IPS DF 6.9 (cell line): ENCODE data around the gene PARD3B.

Source experiments
- DNase-seq: peaks from one replicate; pipeline ENCODE4 v3.0.0-alpha.2; 2013; ENCODE audit warnings: low read depth, low spot score
- H3K27ac ChIP-seq: one replicate; pipeline ENCODE4 v1.5.1; 2013; ENCODE audit warnings: low read length, control low read depth
- H3K27me3 ChIP-seq: 2 replicates; pipeline ENCODE4 v1.6.1; 2013; ENCODE audit warnings: mild to moderate bottlenecking, low read length; ENCODE audit not compliant: control insufficient read depth, insufficient read depth
- H3K36me3 ChIP-seq: 2 replicates; pipeline ENCODE4 v1.6.1; 2013; ENCODE audit warnings: low read length; ENCODE audit not compliant: control insufficient read depth, insufficient read depth
- H3K4me1 ChIP-seq: 2 replicates; pipeline ENCODE4 v1.6.1; 2013; ENCODE audit warnings: low read length; ENCODE audit not compliant: control insufficient read depth, insufficient read depth
- H3K4me3 ChIP-seq: 2 replicates; pipeline ENCODE4 v1.5.1; 2013; ENCODE audit warnings: mild to moderate bottlenecking, low read length
- H3K9me3 ChIP-seq: 2 replicates; pipeline ENCODE4 v1.6.1; 2013; ENCODE audit warnings: low read length, inconsistent platforms; ENCODE audit not compliant: control insufficient read depth, insufficient read depth
- WGBS: extraction: QIAGEN DNeasy Blood & Tissue Kit; methylation state at CpG from one replicate; pipeline ENCODE4 v1.1.7; 2013; ENCODE audit warnings: mixed read lengths, missing lambda C conversion rate; ENCODE audit not compliant: insufficient read length, insufficient coverage; 5-methylcytosine and 5-hydroxymethylcytosine counted together

The PARD3B gene

GRCh38 chr2:204885747-204886146 is 340.5 kb downstream of the PARD3B start:
- DNase-seq, result peak; percentile 25
- Histone ChIP-seq H3K4me3 (no peak overlapping the region), H3K27me3 (no peaks in the 10 kb centered on the region), H3K36me3 (no peaks in the 10 kb centered on the region), H3K4me1 (peaks cover 6% of the 10 kb centered on the region), H3K27ac (no peak overlapping the region), H3K9me3 (no peaks in the 10 kb centered on the region)
- WGBS, result no CpG with 5 or more reads among the region's 2 CpGs

GRCh38 chr2:204886713-204887112 is 341.4 kb downstream of the PARD3B start:
- Histone ChIP-seq H3K27me3 (no peaks in the 10 kb centered on the region), H3K36me3 (no peaks in the 10 kb centered on the region), H3K27ac (no peak overlapping the region), H3K4me1 (peaks cover 4% of the 10 kb centered on the region), H3K4me3 (no peak overlapping the region), H3K9me3 (no peaks in the 10 kb centered on the region)
- no CpG with 5 or more reads among the region's 1 CpG for WGBS
- DNase-seq, result no peak

GRCh38 chr2:204888222-204888621 is 342.9 kb downstream of the PARD3B start:
- no peak overlapping the region for H3K27ac ChIP-seq
- H3K4me1 ChIP-seq, result peaks cover 3% of the 10 kb centered on the region; the same call in 1 of the 2 replicates
- no peak overlapping the region for H3K4me3 ChIP-seq
- DNase-seq, result no peak
- H3K27me3 ChIP-seq, result no peaks in the 10 kb centered on the region
- no peaks in the 10 kb centered on the region for H3K9me3 ChIP-seq
- no peaks in the 10 kb centered on the region for H3K36me3 ChIP-seq

- Histone ChIP-seq H3K4me1 (peaks cover 3% of the 10 kb centered on the region; the same call in 1 of the 2 replicates), H3K27ac (no peak overlapping the region), H3K9me3 (no peaks in the 10 kb centered on the region), H3K36me3 (no peaks in the 10 kb centered on the region), H3K4me3 (no peak overlapping the region), H3K27me3 (no peaks in the 10 kb centered on the region)
- no peak for DNase-seq
- no CpG with 5 or more reads among the region's 2 CpGs for WGBS
Observed at GRCh38 chr2:204890680-204891079, 345.4 kb downstream of the PARD3B start.

GRCh38 chr2:204891739-204892138 is 346.5 kb downstream of the PARD3B start:
- no CpG with 5 or more reads among the region's 2 CpGs for WGBS
- no peaks in the 10 kb centered on the region for H3K36me3 ChIP-seq

GRCh38 chr2:204892506-204893255 is 347.4 kb downstream of the PARD3B start:
- DNase-seq, result no peak
- H3K36me3 ChIP-seq, result no peaks in the 10 kb centered on the region
- no CpG with 5 or more reads among the region's 1 CpG for WGBS

More at GRCh38 chr2:204891739-204892138, 346.5 kb downstream of the PARD3B start:
- H3K9me3 ChIP-seq, result no peaks in the 10 kb centered on the region
- H3K4me1 ChIP-seq, result peaks cover 1% of the 10 kb centered on the region; the same call in 1 of the 2 replicates
- DNase-seq, result no peak
- no peak overlapping the region for H3K27ac ChIP-seq
- no peaks in the 10 kb centered on the region for H3K27me3 ChIP-seq
- H3K4me3 ChIP-seq, result no peak overlapping the region

GRCh38 chr2:204896146-204896545 is 350.9 kb downstream of the PARD3B start:
- Histone ChIP-seq H3K4me1 (no peaks in the 10 kb centered on the region), H3K27me3 (no peaks in the 10 kb centered on the region), H3K27ac (no peak overlapping the region), H3K4me3 (no peak overlapping the region), H3K9me3 (no peaks in the 10 kb centered on the region), H3K36me3 (no peaks in the 10 kb centered on the region)
- WGBS, result no CpG with 5 or more reads among the region's 4 CpGs
- DNase-seq, result no peak

More at GRCh38 chr2:204892506-204893255, 347.4 kb downstream of the PARD3B start:
- no peak overlapping the region for H3K27ac ChIP-seq
- no peaks in the 10 kb centered on the region for H3K9me3 ChIP-seq
- H3K4me3 ChIP-seq, result no peak overlapping the region
- no peaks in the 10 kb centered on the region; the same call in 1 of the 2 replicates for H3K4me1 ChIP-seq
- H3K27me3 ChIP-seq, result no peaks in the 10 kb centered on the region

GRCh38 chr2:204897561-204897960 is 352.3 kb downstream of the PARD3B start:
- Histone ChIP-seq H3K4me3 (no peak overlapping the region), H3K4me1 (no peaks in the 10 kb centered on the region), H3K36me3 (no peaks in the 10 kb centered on the region), H3K9me3 (no peaks in the 10 kb centered on the region), H3K27ac (no peak overlapping the region), H3K27me3 (no peaks in the 10 kb centered on the region)
- no peak for DNase-seq
- WGBS, result no CpG with 5 or more reads among the region's 1 CpG

- H3K9me3 ChIP-seq, result no peaks in the 10 kb centered on the region
- no peaks in the 10 kb centered on the region for H3K36me3 ChIP-seq
- no peaks in the 10 kb centered on the region for H3K27me3 ChIP-seq
- no peaks in the 10 kb centered on the region for H3K4me1 ChIP-seq
- no peak for DNase-seq
- WGBS, result no CpG with 5 or more reads among the region's 4 CpGs
- no peak overlapping the region for H3K27ac ChIP-seq
- H3K4me3 ChIP-seq, result no peak overlapping the region
Observed at GRCh38 chr2:204898928-204899640, 353.8 kb downstream of the PARD3B start.

- DNase-seq, result no peak
- WGBS, result no CpG with 5 or more reads among the region's 2 CpGs
- Histone ChIP-seq H3K36me3 (no peaks in the 10 kb centered on the region), H3K9me3 (no peaks in the 10 kb centered on the region), H3K27ac (no peak overlapping the region), H3K4me1 (no peaks in the 10 kb centered on the region), H3K27me3 (no peaks in the 10 kb centered on the region), H3K4me3 (no peak overlapping the region)
Observed at GRCh38 chr2:204899983-204900382, 354.7 kb downstream of the PARD3B start.
